Measurements from ENCODE around the gene SERTM2.

Gene SERTM2

DNA sequence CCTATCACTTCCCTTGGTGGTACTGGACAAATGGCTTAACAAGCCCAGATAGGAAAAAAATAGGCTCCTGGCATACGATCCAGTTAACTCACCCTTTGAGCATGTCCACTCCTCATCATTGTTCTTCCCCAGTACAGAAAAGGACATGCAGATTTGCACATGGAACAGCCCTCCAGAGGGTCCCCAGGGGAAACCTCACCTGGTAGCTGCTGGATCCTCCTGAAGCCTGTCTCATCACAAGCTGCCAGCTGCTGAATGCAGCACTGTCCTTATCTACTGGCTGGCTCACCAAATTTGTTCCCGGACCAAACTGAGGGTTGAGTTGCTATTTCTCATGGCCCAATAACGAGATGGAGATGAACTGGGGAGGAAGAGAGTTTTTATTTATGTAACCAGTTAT lies 49.4 kb downstream of the SERTM2 start:
- no peak for DNase-seq (ENCODE audit: low spot score)

DNA sequence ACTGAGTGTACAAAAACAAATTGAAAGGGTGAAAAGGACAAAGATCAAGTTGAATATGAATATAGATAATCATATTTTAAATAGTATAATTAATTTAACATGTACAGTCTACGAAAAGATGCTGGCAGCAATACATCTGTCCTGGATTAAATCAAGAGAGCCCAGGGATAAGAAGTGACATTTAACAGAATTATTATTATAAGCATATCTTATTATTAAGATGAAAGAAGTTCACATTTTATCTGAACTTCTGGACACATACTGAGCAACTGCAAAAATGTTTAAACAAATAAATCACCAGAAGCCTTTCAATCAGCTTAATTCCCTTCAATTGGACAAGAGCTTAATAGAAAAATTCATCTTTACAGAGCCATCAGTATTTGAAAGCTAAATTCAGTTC lies 50.4 kb downstream of the SERTM2 start:
- no peak for DNase-seq (ENCODE audit: low spot score)

GRCh38 chrX:111567542-111568255 lies 56.3 kb downstream of the SERTM2 start:
- no peak for DNase-seq (ENCODE audit: low spot score)

- DNase-seq (ENCODE audit: low spot score) = no peak
These were observed 56.9 kb downstream of the SERTM2 start for GRCh38 chrX:111568354-111568753.

- DNase-seq (ENCODE audit: low spot score) = no peak
These were observed 57.4 kb downstream of the SERTM2 start for GRCh38 chrX:111568817-111569216.

Measured in left forelimb (tissue), 1 donor.